HepG2 (cell line): ENCODE data around the gene EIF3L. TPM values are rescaled to one million over a fixed set of nuclear protein-coding genes. Genes with fewer than 3 reads are reported as not detected.

Experiments
- GFI1 ChIP-seq: sonication (generic); formaldehyde crosslinking; IDR thresholded peaks from 2 replicates; pipeline ENCODE4 v1.5.0; 2020; ENCODE audit warnings: missing genetic modification reagents, mild to moderate bottlenecking, borderline replicate concordance
- LCORL ChIP-seq, 2 experiments: fragments of 450-650 bp in 1 of 2; sonication (generic) in 1 of 2; formaldehyde crosslinking in 1 of 2; IDR thresholded peaks; 2 replicates each; pipeline versions ENCODE4 v1.5.0 to v1.6.1; 2017 to 2020; ENCODE audit warnings: antibody characterized with exemption in 1 of 2, missing genetic modification reagents in 1 of 2
- NCOA2 ChIP-seq: sonication (generic); formaldehyde crosslinking; IDR thresholded peaks from 2 replicates; pipeline ENCODE4 v1.8.0; 2022; ENCODE audit warnings: inconsistent platforms
- NR1H2 ChIP-seq: sonication (generic); formaldehyde crosslinking; IDR thresholded peaks from 2 replicates; pipeline ENCODE4 v1.8.1; 2022; ENCODE audit warnings: low read depth, missing genetic modification reagents, borderline replicate concordance
- SMYD3 ChIP-seq: sonication (generic); formaldehyde crosslinking; IDR thresholded peaks from 2 replicates; pipeline ENCODE4 v1.8.1; 2023; ENCODE audit warnings: mild to moderate bottlenecking, missing genetic modification reagents
- ZBTB21 ChIP-seq: sonication (generic); formaldehyde crosslinking; IDR thresholded peaks from 2 replicates; pipeline ENCODE4 v1.4.0; 2020; ENCODE audit warnings: missing genetic modification reagents
- ZBTB42 ChIP-seq: sonication (generic); formaldehyde crosslinking; IDR thresholded peaks from 2 replicates; pipeline ENCODE4 v1.5.0; 2020; ENCODE audit warnings: mild to moderate bottlenecking, missing genetic modification reagents
- ZKSCAN1 ChIP-seq: fragments of 150-350 bp; IDR thresholded peaks from 2 replicates; pipeline ENCODE4 v1.6.1; 2014; ENCODE audit warnings: low read length
- ZNF143 ChIP-seq: sonication (generic); formaldehyde crosslinking; IDR thresholded peaks from 2 replicates; pipeline ENCODE4 v1.4.0; 2020; ENCODE audit warnings: missing genetic modification reagents
- ZNF205 ChIP-seq: IDR thresholded peaks from 2 replicates; pipeline ENCODE4 v1.6.1; 2018; ENCODE audit warnings: missing biosample characterization, missing genetic modification reagents
- ZNF263 ChIP-seq: sonication (generic); formaldehyde crosslinking; IDR thresholded peaks from 2 replicates; pipeline ENCODE4 v1.4.0; 2020; ENCODE audit warnings: missing genetic modification reagents
- ZNF329 ChIP-seq: sonication (generic); formaldehyde crosslinking; IDR thresholded peaks from 2 replicates; pipeline ENCODE4 v1.9.0; 2021; ENCODE audit warnings: low read depth, mild to moderate bottlenecking, missing genetic modification reagents
- ZNF451 ChIP-seq: sonication (generic); formaldehyde crosslinking; IDR thresholded peaks from 2 replicates; pipeline ENCODE4 v1.5.0; 2020; ENCODE audit warnings: mild to moderate bottlenecking, missing genetic modification reagents
- ZNF558 ChIP-seq: sonication (generic); formaldehyde crosslinking; IDR thresholded peaks from 2 replicates; pipeline ENCODE4 v1.9.0; 2022; ENCODE audit warnings: mild to moderate bottlenecking, missing genetic modification reagents, borderline replicate concordance
- ZNF713 ChIP-seq: sonication (generic); formaldehyde crosslinking; IDR thresholded peaks from 2 replicates; pipeline ENCODE4 v1.4.0; 2020; ENCODE audit warnings: mild to moderate bottlenecking, missing genetic modification reagents
- ZNF724P ChIP-seq: sonication (generic); formaldehyde crosslinking; IDR thresholded peaks from 2 replicates; pipeline ENCODE4 v1.8.0; 2022; ENCODE audit warnings: missing genetic modification reagents, borderline replicate concordance
- ZNF768 ChIP-seq: sonication (generic); formaldehyde crosslinking; IDR thresholded peaks from 2 replicates; pipeline ENCODE4 v1.4.0; 2020; ENCODE audit warnings: missing genetic modification reagents
- polyA plus RNA-seq, 8 experiments: library from polyadenylated mRNA; depleted of rRNA in 3 of 8; stranded (reverse) in 7 of 8; unstranded in 1 of 8; fragments of >200 nt; fragmentation: Illumina TruSeq in 4 of 8; extraction: Trizol in 4 of 8; gene quantifications; 2 replicates each; pipeline versions ENCODE4 v1.2.1 to v1.2.3, GENCODE V29; 2011 to 2016; ENCODE audit warnings: low read depth in 4 of 8, missing spikeins in 1 of 8, mixed read lengths in 1 of 8; ENCODE audit not compliant: insufficient read depth in 1 of 8
- total RNA-seq, 5 experiments: library from RNA; depleted of rRNA; stranded (reverse); fragments of >200 nt; fragmentation: Illumina TruSeq; extraction: Trizol; gene quantifications; 2 replicates each; pipeline ENCODE4 v1.2.3, GENCODE V29; 2016; ENCODE audit warnings: low read depth in 1 of 5
- TF ChIP-seq, protein P1 (sequence below): IDR thresholded peaks from 2 replicates; pipeline ENCODE4 v1.6.1; 2018; ENCODE audit warnings: missing genetic modification reagents, mild to moderate bottlenecking, missing compliant biosample characterization
- TF ChIP-seq, protein P2 (sequence below): sonication (generic); formaldehyde crosslinking; IDR thresholded peaks from 2 replicates; pipeline ENCODE4 v1.4.0; 2020; ENCODE audit warnings: missing genetic modification reagents
- TF ChIP-seq, protein P3 (sequence below): sonication (generic); formaldehyde crosslinking; IDR thresholded peaks from 2 replicates; pipeline ENCODE4 v1.4.0; 2020; ENCODE audit warnings: missing genetic modification reagents
- TF ChIP-seq, protein P4 (sequence below): sonication (generic); formaldehyde crosslinking; IDR thresholded peaks from 2 replicates; pipeline ENCODE4 v1.4.0; 2020; ENCODE audit warnings: missing genetic modification reagents, mild to moderate bottlenecking, borderline replicate concordance
- TF ChIP-seq, protein P5 (sequence below): IDR thresholded peaks from 2 replicates; pipeline ENCODE4 v1.6.1; 2018; ENCODE audit warnings: missing genetic modification reagents

EIF3L gene
- total and polyA plus RNA-seq, 2 of the 13 experiments (the other 11 are each of a cell fraction or from before 2014, with no cell fraction given): 514 to 793 TPM

DNA sequence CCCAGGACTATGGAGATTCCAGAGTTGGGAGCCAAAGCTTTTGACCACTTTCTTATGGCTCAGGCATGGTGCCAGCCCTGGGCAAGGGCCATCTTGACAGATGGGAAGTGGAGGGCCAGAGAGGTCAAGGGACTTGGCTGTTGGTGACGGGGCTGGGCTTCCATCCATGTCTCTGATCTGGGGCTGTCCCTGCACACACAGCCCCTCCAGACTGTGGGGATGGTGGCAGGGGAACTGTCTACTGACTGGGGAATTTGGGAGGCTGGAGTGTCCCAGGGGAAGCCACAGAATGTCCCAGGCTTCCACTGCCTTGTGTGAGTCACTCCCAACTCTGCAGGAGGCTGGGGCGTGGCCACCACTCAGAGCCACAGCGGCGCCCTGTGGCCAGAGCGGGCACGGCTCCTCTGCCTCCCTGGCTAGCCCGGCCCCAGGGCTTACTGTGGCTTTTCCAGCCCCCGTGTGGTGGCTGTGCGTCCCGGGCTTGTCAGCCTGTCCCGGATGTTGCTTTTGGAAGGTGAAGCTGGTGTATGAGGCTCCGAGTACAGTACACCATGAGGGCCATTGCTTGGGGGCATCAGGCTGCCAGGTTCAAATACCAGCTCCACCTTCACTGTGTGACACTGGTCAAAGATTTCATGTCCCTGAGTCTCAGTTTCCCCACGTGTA, 84.6 kb downstream of the EIF3L start (continued):
- TF ChIP-seq ZNF768 (CRISPR knock-in tag) (peak; percentile 74), ZNF724P (CRISPR knock-in tag) (no peak), NR1H2 (CRISPR knock-in tag) (no peak), ZNF143 (CRISPR knock-in tag) (peak; percentile 55; the same call in 1 of the 2 replicates), ZNF205 (peak; percentile 65; the same call in 1 of the 2 replicates), ZNF329 (no peak), ZNF263 (CRISPR knock-in tag) (peak; percentile 41; the same call in 1 of the 2 replicates), ZBTB21 (CRISPR knock-in tag) (no peak), GFI1 (CRISPR knock-in tag) (no peak), ZKSCAN1 (no peak), SMYD3 (no peak), ZNF558 (CRISPR knock-in tag) (no peak), ZNF451 (CRISPR knock-in tag) (peak; percentile 63; the same call in 1 of the 2 replicates), ZBTB42 (no peak), ZNF713 (CRISPR knock-in tag) (peak; percentile 89; the same call in 1 of the 2 replicates), LCORL (IDR thresholded peaks at IDR 0.05) (no peak), LCORL (CRISPR knock-in tag; IDR thresholded peaks at IDR 0.05) (peak; percentile 95), NCOA2 (CRISPR knock-in tag) (0 out of 2 replicates have a peak, but pooled peaks have one; percentile 42)
- TF ChIP-seq, protein P1, sequence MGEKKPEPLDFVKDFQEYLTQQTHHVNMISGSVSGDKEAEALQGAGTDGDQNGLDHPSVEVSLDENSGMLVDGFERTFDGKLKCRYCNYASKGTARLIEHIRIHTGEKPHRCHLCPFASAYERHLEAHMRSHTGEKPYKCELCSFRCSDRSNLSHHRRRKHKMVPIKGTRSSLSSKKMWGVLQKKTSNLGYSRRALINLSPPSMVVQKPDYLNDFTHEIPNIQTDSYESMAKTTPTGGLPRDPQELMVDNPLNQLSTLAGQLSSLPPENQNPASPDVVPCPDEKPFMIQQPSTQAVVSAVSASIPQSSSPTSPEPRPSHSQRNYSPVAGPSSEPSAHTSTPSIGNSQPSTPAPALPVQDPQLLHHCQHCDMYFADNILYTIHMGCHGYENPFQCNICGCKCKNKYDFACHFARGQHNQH (CRISPR knock-in tag): peak; percentile 89; the same call in 1 of the 2 replicates
- TF ChIP-seq, protein P2, sequence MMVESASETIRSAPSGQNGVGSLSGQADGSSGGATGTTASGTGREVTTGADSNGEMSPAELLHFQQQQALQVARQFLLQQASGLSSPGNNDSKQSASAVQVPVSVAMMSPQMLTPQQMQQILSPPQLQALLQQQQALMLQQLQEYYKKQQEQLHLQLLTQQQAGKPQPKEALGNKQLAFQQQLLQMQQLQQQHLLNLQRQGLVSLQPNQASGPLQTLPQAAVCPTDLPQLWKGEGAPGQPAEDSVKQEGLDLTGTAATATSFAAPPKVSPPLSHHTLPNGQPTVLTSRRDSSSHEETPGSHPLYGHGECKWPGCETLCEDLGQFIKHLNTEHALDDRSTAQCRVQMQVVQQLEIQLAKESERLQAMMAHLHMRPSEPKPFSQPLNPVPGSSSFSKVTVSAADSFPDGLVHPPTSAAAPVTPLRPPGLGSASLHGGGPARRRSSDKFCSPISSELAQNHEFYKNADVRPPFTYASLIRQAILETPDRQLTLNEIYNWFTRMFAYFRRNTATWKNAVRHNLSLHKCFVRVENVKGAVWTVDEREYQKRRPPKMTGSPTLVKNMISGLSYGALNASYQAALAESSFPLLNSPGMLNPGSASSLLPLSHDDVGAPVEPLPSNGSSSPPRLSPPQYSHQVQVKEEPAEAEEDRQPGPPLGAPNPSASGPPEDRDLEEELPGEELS (CRISPR knock-in tag): peak; percentile 37; the same call in 1 of the 2 replicates
- TF ChIP-seq, protein P3, sequence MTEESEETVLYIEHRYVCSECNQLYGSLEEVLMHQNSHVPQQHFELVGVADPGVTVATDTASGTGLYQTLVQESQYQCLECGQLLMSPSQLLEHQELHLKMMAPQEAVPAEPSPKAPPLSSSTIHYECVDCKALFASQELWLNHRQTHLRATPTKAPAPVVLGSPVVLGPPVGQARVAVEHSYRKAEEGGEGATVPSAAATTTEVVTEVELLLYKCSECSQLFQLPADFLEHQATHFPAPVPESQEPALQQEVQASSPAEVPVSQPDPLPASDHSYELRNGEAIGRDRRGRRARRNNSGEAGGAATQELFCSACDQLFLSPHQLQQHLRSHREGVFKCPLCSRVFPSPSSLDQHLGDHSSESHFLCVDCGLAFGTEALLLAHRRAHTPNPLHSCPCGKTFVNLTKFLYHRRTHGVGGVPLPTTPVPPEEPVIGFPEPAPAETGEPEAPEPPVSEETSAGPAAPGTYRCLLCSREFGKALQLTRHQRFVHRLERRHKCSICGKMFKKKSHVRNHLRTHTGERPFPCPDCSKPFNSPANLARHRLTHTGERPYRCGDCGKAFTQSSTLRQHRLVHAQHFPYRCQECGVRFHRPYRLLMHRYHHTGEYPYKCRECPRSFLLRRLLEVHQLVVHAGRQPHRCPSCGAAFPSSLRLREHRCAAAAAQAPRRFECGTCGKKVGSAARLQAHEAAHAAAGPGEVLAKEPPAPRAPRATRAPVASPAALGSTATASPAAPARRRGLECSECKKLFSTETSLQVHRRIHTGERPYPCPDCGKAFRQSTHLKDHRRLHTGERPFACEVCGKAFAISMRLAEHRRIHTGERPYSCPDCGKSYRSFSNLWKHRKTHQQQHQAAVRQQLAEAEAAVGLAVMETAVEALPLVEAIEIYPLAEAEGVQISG: peak; percentile 75
- TF ChIP-seq, protein P4, sequence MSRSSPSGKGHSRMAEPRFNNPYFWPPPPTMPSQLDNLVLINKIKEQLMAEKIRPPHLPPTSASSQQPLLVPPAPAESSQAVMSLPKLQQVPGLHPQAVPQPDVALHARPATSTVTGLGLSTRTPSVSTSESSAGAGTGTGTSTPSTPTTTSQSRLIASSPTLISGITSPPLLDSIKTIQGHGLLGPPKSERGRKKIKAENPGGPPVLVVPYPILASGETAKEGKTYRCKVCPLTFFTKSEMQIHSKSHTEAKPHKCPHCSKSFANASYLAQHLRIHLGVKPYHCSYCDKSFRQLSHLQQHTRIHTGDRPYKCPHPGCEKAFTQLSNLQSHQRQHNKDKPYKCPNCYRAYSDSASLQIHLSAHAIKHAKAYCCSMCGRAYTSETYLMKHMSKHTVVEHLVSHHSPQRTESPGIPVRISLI: peak; percentile 37; the same call in 1 of the 2 replicates
- TF ChIP-seq, protein P5, sequence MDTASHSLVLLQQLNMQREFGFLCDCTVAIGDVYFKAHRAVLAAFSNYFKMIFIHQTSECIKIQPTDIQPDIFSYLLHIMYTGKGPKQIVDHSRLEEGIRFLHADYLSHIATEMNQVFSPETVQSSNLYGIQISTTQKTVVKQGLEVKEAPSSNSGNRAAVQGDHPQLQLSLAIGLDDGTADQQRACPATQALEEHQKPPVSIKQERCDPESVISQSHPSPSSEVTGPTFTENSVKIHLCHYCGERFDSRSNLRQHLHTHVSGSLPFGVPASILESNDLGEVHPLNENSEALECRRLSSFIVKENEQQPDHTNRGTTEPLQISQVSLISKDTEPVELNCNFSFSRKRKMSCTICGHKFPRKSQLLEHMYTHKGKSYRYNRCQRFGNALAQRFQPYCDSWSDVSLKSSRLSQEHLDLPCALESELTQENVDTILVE (CRISPR knock-in tag): peak; percentile 49; the same call in 1 of the 2 replicates
